ENCODE measurements around the gene PTPRH. TPM values are rescaled to one million over a fixed set of nuclear protein-coding genes. Genes with fewer than 3 reads are reported as not detected.

The PTPRH gene
- total and polyA plus RNA-seq, 9 of the 15 experiments (the other 6 are each of a cell fraction or from before 2014, with no cell fraction given), result 0.87 to 34.3 (median 22.7) TPM

- no peak for TF ChIP-seq E2F8 (IDR thresholded peaks at IDR 0.05; ENCODE audit: low read depth, partially characterized antibody)
- peak; percentile 76 to 95 for TF ChIP-seq RCOR1 (IDR thresholded peaks at IDR 0.05; ENCODE audit: borderline replicate concordance in 1 of 2, low read depth in 2 of 2, low read length in 2 of 2)
- TF ChIP-seq ZBTB34 (CRISPR knock-in tag; IDR thresholded peaks at IDR 0.05), result no peak
- TF ChIP-seq ZKSCAN3 (CRISPR knock-in tag; IDR thresholded peaks at IDR 0.05), result no peak
- TF ChIP-seq JUN (IDR thresholded peaks at IDR 0.05; ENCODE audit: borderline replicate concordance, low read depth, low read length), result peak; percentile 98
- TF ChIP-seq JUN (CRISPR knock-in tag; IDR thresholded peaks at IDR 0.05; ENCODE audit: borderline replicate concordance), result peak; percentile 99
- peak; percentile 93 for TF ChIP-seq GATA2 (CRISPR knock-in tag; IDR thresholded peaks at IDR 0.05)
- TF ChIP-seq ZNF766 (CRISPR knock-in tag; conservative IDR thresholded peaks at IDR 0.05), result peak; percentile 70; the same call in 1 of the 2 replicates
- peak; percentile 41 for TF ChIP-seq FIP1L1 (IDR thresholded peaks at IDR 0.05; ENCODE audit: low read depth, low read length, poor library complexity, severe bottlenecking)
- peak; percentile 99 for TF ChIP-seq HDAC3 (IDR thresholded peaks at IDR 0.05; ENCODE audit: borderline replicate concordance, partially characterized antibody)
- peak; percentile 77 for TF ChIP-seq POLR2B (IDR thresholded peaks at IDR 0.05; ENCODE audit: low read depth, partially characterized antibody)
- TF ChIP-seq CLOCK (CRISPR knock-in tag; IDR thresholded peaks at IDR 0.05; ENCODE audit: borderline replicate concordance), result no peak
- no peak for TF ChIP-seq ARID3B (CRISPR knock-in tag; IDR thresholded peaks at IDR 0.05; ENCODE audit: borderline replicate concordance)
These were observed 7.3 kb upstream of the PTPRH start (continued) for GRCh38 chr19:55216461-55217198.

Data from K562 (cell line).